Measurements from ENCODE around the gene BRD3. TPM values are rescaled to one million over a fixed set of nuclear protein-coding genes. Genes with fewer than 3 reads are reported as not detected.

BRD3 gene
- total RNA-seq, 2 experiments from 2014 or later = 32.7 to 37.7 TPM

- no peak for TF ChIP-seq CTCF (IDR thresholded peaks at IDR 0.05)
- H3K27ac Mint-ChIP-seq = no peak overlapping the region
- H3K9me3 Mint-ChIP-seq = no peaks in the 10 kb centered on the region
- no peaks in the 10 kb centered on the region for H3K4me1 Mint-ChIP-seq (ENCODE audit: low read depth)
- POLR2A ChIA-PET = no interaction called here
- ATAC-seq (no peak), DNase-seq (no peak)
- peaks cover 16% of the 10 kb centered on the region for H3K36me3 Mint-ChIP-seq (ENCODE audit: low read depth)
- H3K27me3 Mint-ChIP-seq = no peaks in the 10 kb centered on the region
- H3K4me3 Mint-ChIP-seq = no peak overlapping the region
- intact Hi-C loops (cut with micrococcal nuclease) = no loop called here
- CTCF ChIA-PET = no interaction called here
Observed at GRCh38 chr9:134031783-134032182, 36.0 kb downstream of the BRD3 start.

DNA sequence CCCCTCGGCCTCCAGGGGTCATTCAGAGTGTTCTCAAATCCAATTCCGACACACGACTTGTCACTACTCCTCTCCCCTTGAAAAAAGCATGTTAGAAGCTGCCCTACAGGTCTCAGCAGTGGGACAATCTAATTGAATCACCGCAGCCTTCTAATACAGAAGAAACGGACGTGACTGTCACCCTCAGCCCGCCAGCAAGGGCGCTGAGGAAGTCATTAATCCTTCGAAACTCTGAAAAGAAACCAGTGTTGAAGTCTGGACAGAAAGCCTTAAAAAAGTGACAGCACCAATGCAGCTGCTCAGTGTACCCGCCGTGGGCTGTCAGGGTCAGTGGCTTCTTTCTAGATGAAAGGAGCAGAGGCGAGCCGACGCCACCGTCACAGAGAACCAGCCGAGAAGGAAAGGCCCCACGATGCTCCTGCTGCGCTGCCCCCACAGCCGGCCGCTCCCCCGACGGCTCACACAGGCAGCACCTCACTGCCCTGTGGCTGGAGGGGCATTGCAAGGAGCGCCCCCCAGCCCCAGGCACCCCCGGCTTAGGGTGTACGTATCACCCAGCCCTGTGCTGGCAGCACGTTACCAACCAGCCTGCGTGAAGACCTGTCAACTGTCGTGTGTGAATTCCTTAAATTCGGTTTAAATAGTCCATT lies 36.9 kb downstream of the BRD3 start:
- POLR2A ChIA-PET = no interaction called here
- Mint-ChIP-seq H3K36me3 (ENCODE audit: low read depth) (peaks cover 12% of the 10 kb centered on the region), H3K4me1 (ENCODE audit: low read depth) (peaks cover 5% of the 10 kb centered on the region), H3K9me3 (no peaks in the 10 kb centered on the region), H3K4me3 (no peak overlapping the region), H3K27me3 (no peaks in the 10 kb centered on the region), H3K27ac (no peak overlapping the region)
- CTCF ChIA-PET = no interaction called here
- no peak for DNase-seq
- TF ChIP-seq CTCF (IDR thresholded peaks at IDR 0.05) = no peak
- intact Hi-C loops (cut with micrococcal nuclease) = no loop called here
- ATAC-seq = no peak

DNA sequence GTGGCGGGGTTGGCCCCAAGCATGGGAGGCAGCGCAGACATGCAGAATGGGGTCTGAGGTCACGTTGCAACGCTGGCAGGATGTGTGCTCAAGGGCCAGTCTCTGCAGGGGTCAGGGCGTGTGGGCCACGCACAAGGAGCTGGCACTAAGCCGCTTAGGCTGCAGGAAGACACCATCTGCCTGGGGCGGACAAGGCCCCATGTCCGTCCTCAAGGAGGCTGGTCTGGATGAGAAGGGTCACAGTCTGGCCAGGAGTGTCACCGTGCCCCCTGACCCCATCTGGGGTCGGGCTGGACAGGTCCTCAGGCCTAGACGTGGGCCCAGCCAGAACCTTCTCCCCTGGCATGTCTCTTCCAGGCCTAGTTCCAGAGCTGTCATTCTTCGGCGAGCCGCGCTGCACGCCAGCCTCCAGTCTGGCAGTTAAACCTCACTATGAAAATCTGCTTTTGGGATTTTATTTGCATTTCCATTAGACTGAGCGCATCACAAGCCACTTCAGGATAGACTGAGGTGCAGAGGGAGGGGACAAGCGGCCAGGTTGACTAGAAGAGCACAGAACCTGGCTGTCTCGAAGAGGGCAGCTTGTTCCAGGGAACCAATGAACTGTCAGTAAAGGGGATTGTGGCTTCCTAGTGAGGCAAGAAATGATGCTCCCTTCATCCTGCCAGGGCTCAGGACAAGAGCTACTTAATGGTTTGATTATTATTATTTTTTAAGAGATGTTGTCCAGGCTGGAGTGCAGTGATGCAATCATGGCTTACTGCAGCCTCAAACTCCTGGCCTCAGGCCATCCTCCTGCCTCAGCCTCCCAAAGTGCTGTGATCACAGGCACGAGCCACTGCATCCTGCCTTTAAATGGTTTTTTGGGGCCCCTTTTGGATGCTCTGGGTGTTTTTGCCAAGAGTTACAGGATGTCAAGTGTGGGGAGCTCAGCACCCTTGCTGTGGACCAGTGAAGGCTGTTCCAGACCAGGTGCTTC lies 38.3 kb downstream of the BRD3 start:
- POLR2A ChIA-PET = no interaction called here
- DNase-seq (no peak), ATAC-seq (no peak)
- no peak overlapping the region for H3K4me3 Mint-ChIP-seq
- H3K4me1 Mint-ChIP-seq (ENCODE audit: low read depth) = peaks cover 5% of the 10 kb centered on the region
- peaks cover 12% of the 10 kb centered on the region for H3K36me3 Mint-ChIP-seq (ENCODE audit: low read depth)
- intact Hi-C loops (cut with micrococcal nuclease) = loop anchor here (5.0 kb wide), 1 partner anchor 38 kb away; the partner anchor contains the start of gene BRD3
- CTCF ChIA-PET = interaction anchor here (1.7 kb wide), 1 partner anchor 70 kb away, joined by 3 read pairs; no protein-coding TSS in a partner anchor
- H3K9me3 Mint-ChIP-seq = no peaks in the 10 kb centered on the region
- H3K27me3 Mint-ChIP-seq = no peaks in the 10 kb centered on the region
- no peak overlapping the region for H3K27ac Mint-ChIP-seq
- no peak for TF ChIP-seq CTCF (IDR thresholded peaks at IDR 0.05)

- H3K4me3 Mint-ChIP-seq = no peak overlapping the region
- H3K27ac Mint-ChIP-seq = no peak overlapping the region
- ChIA-PET CTCF (interaction anchor here (1.7 kb wide), 1 partner anchor 70 kb away, joined by 3 read pairs; no protein-coding TSS in a partner anchor), POLR2A (no interaction called here)
- H3K27me3 Mint-ChIP-seq = no peaks in the 10 kb centered on the region
- no peak for ATAC-seq
- intact Hi-C loops (cut with micrococcal nuclease) = loop anchor here (5.0 kb wide), 1 partner anchor 39 kb away; the partner anchor contains the start of gene BRD3
- TF ChIP-seq CTCF (IDR thresholded peaks at IDR 0.05) = no peak
- DNase-seq = no peak
- peaks cover 9% of the 10 kb centered on the region for H3K36me3 Mint-ChIP-seq (ENCODE audit: low read depth)
- H3K9me3 Mint-ChIP-seq = no peaks in the 10 kb centered on the region
- peaks cover 5% of the 10 kb centered on the region for H3K4me1 Mint-ChIP-seq (ENCODE audit: low read depth)
Observed at GRCh38 chr9:134028575-134029247, 39.1 kb downstream of the BRD3 start.

Data from activated CD8-positive, alpha-beta T cell treated with anti-CD3 and anti-CD28 coated beads for 36 hours (primary cell).